ENCODE measurements around the gene LAMA2. TPM values are rescaled to one million over a fixed set of nuclear protein-coding genes. Genes with fewer than 3 reads are reported as not detected.

The LAMA2 gene
- total RNA-seq, 1 experiment from 2014 or later: 0.28 TPM

- H3K4me1 ChIP-seq (ENCODE audit: control insufficient read depth, insufficient read depth, low read length): no peaks in the 10 kb centered on the region
- intact Hi-C loops (cut with micrococcal nuclease; ENCODE audit: unreplicated experiment) (no loop called here), in situ Hi-C loops (cut with HindIII; ENCODE audit: low pct_unique_long_range_greater_than_20kb, low sequenced_read_pairs) (no loop called here)
- no peaks in the 10 kb centered on the region for H3K36me3 ChIP-seq (ENCODE audit: control insufficient read depth, insufficient read depth, low read length)
- no peak overlapping the region for H3K4me3 ChIP-seq (ENCODE audit: low read depth in 2 of 2, low read length in 2 of 2)
- H3K9me3 ChIP-seq (ENCODE audit: control insufficient read depth, insufficient read depth, low read depth, low read length): no peaks in the 10 kb centered on the region
- H3K27ac ChIP-seq (ENCODE audit: low read length): no peak overlapping the region
- DNase-seq (ENCODE audit: low read depth, low spot score) (no peak), ATAC-seq (no peak)
- POLR2A ChIA-PET: no interaction called here
- CTCF ChIA-PET: no interaction called here
- no peaks in the 10 kb centered on the region for H3K27me3 ChIP-seq (ENCODE audit: control insufficient read depth, insufficient read depth, low read length)
- TF ChIP-seq SIN3A (IDR thresholded peaks at IDR 0.05; ENCODE audit: borderline replicate concordance, insufficient read depth, low read depth, low read length) (no peak), POLR2AphosphoS5 (IDR thresholded peaks at IDR 0.05; ENCODE audit: low read depth, low read length) (no peak), TCF7L2 (IDR thresholded peaks at IDR 0.05; ENCODE audit: low read depth, low read length) (no peak)
- TF ChIP-seq, protein P1, sequence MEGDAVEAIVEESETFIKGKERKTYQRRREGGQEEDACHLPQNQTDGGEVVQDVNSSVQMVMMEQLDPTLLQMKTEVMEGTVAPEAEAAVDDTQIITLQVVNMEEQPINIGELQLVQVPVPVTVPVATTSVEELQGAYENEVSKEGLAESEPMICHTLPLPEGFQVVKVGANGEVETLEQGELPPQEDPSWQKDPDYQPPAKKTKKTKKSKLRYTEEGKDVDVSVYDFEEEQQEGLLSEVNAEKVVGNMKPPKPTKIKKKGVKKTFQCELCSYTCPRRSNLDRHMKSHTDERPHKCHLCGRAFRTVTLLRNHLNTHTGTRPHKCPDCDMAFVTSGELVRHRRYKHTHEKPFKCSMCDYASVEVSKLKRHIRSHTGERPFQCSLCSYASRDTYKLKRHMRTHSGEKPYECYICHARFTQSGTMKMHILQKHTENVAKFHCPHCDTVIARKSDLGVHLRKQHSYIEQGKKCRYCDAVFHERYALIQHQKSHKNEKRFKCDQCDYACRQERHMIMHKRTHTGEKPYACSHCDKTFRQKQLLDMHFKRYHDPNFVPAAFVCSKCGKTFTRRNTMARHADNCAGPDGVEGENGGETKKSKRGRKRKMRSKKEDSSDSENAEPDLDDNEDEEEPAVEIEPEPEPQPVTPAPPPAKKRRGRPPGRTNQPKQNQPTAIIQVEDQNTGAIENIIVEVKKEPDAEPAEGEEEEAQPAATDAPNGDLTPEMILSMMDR (IDR thresholded peaks at IDR 0.05): no peak
- TF ChIP-seq, protein P2, sequence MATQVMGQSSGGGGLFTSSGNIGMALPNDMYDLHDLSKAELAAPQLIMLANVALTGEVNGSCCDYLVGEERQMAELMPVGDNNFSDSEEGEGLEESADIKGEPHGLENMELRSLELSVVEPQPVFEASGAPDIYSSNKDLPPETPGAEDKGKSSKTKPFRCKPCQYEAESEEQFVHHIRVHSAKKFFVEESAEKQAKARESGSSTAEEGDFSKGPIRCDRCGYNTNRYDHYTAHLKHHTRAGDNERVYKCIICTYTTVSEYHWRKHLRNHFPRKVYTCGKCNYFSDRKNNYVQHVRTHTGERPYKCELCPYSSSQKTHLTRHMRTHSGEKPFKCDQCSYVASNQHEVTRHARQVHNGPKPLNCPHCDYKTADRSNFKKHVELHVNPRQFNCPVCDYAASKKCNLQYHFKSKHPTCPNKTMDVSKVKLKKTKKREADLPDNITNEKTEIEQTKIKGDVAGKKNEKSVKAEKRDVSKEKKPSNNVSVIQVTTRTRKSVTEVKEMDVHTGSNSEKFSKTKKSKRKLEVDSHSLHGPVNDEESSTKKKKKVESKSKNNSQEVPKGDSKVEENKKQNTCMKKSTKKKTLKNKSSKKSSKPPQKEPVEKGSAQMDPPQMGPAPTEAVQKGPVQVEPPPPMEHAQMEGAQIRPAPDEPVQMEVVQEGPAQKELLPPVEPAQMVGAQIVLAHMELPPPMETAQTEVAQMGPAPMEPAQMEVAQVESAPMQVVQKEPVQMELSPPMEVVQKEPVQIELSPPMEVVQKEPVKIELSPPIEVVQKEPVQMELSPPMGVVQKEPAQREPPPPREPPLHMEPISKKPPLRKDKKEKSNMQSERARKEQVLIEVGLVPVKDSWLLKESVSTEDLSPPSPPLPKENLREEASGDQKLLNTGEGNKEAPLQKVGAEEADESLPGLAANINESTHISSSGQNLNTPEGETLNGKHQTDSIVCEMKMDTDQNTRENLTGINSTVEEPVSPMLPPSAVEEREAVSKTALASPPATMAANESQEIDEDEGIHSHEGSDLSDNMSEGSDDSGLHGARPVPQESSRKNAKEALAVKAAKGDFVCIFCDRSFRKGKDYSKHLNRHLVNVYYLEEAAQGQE (IDR thresholded peaks at IDR 0.05; ENCODE audit: insufficient read depth in 1 of 2, low read depth in 2 of 2, low read length in 1 of 2): no peak
- no TSS peak for BruUV-seq (replicated peaks)
Measured at GRCh38 chr6:128997880-128998279, 114.9 kb downstream of the LAMA2 start.

GRCh38 chr6:129006724-129007514 lies 124.0 kb downstream of the LAMA2 start:
- no peak for ATAC-seq
- TF ChIP-seq, protein P1 (IDR thresholded peaks at IDR 0.05): no peak
- no peak for TF ChIP-seq SIN3A (IDR thresholded peaks at IDR 0.05; ENCODE audit: borderline replicate concordance, insufficient read depth, low read depth, low read length)
- TF ChIP-seq TCF7L2 (IDR thresholded peaks at IDR 0.05; ENCODE audit: low read depth, low read length): no peak
- TF ChIP-seq, protein P2 (IDR thresholded peaks at IDR 0.05; ENCODE audit: insufficient read depth in 1 of 2, low read depth in 2 of 2, low read length in 1 of 2): no peak
- TF ChIP-seq POLR2AphosphoS5 (IDR thresholded peaks at IDR 0.05; ENCODE audit: low read depth, low read length): no peak
- no peaks in the 10 kb centered on the region for H3K9me3 ChIP-seq (ENCODE audit: control insufficient read depth, insufficient read depth, low read depth, low read length)
- no peak for DNase-seq (ENCODE audit: low read depth, low spot score)
- H3K4me1 ChIP-seq (ENCODE audit: control insufficient read depth, insufficient read depth, low read length): no peaks in the 10 kb centered on the region
- ChIA-PET CTCF (no interaction called here), POLR2A (no interaction called here)
- H3K4me3 ChIP-seq (ENCODE audit: low read depth in 2 of 2, low read length in 2 of 2): no peak overlapping the region
- no TSS peak for BruUV-seq (replicated peaks)
- H3K36me3 ChIP-seq (ENCODE audit: control insufficient read depth, insufficient read depth, low read length): no peaks in the 10 kb centered on the region
- H3K27me3 ChIP-seq (ENCODE audit: control insufficient read depth, insufficient read depth, low read length): no peaks in the 10 kb centered on the region
- in situ Hi-C loops (cut with HindIII; ENCODE audit: low pct_unique_long_range_greater_than_20kb, low sequenced_read_pairs): no loop called here
- H3K27ac ChIP-seq (ENCODE audit: low read length): no peak overlapping the region
- intact Hi-C loops (cut with micrococcal nuclease; ENCODE audit: unreplicated experiment): no loop called here
